Measurements from ENCODE around the gene GPC2. TPM values are rescaled to one million over a fixed set of nuclear protein-coding genes. Genes with fewer than 3 reads are reported as not detected.
"Not testable (repeated sequence)": the region's sequence is repeated elsewhere in the genome, so short reads cannot be mapped to it uniquely, and the experiment has no call there.

The GPC2 gene
- total RNA-seq, 1 experiment from 2014 or later, result 17.9 TPM

- RAD21 ChIA-PET (ENCODE audit: low non-redundant PET in 1 of 2, low total read pairs in 2 of 2, uncharacterized antibody in 2 of 2, unreplicated experiment in 2 of 2); CTCF ChIA-PET; H2AFZ ChIP-seq (ENCODE audit: low read depth, low read length, poor library complexity, severe bottlenecking): not testable (repeated sequence)
Measured at GRCh38 chr7:100223376-100223927, 46.3 kb upstream of the GPC2 start.

DNA sequence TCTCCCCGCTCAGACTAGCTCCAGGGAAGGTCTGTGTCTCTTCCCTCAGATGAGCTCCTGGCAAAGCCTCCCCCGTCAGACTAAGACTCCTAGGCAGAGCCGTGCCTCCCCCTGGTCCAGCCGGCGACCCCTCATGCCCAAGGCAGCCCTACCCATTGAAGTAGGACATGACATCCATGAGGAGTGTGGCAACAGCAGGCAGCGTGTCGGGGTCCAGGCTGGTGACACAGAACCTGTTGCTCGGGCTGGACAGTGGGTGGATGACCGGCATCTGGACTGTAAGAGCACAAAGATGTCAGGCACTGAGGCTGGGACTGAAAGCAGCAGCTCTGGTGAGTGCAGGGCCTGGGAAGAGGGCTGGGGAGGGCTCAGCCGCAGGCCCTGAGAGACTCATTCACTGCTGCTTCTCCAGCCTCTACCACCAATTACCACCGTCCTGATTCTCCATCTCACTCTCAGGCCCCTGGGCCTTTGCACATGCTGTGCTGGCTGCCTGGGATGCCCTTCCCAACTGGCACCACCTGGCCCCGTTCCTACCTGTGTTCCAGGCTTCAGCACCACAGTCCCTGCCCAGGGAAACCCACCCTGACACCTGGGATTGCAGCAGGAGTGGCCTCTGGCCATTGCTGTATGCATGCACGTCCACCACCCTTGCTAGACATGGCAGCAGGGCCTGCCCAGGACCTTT lies 45.4 kb upstream of the GPC2 start:
- no peaks in the 10 kb centered on the region for H3K36me3 ChIP-seq (ENCODE audit: control insufficient read depth in 1 of 2, insufficient read depth in 2 of 2, low read length in 2 of 2)
- no peaks in the 10 kb centered on the region for H3K9me3 ChIP-seq (ENCODE audit: control insufficient read depth in 1 of 2, insufficient read depth in 1 of 2, low read depth in 1 of 2, low read length in 2 of 2)
- no TSS peak for BruUV-seq (replicated peaks)
- no peak overlapping the region for H3K4me2 ChIP-seq (ENCODE audit: low read length)
- CTCF ChIA-PET, result no interaction called here
- no peaks in the 10 kb centered on the region for H3K4me1 ChIP-seq (ENCODE audit: control insufficient read depth in 1 of 2, insufficient read depth in 2 of 2, low read length in 2 of 2)
- no peaks in the 10 kb centered on the region for H4K20me1 ChIP-seq (ENCODE audit: insufficient read depth)
- intact Hi-C loops (cut with micrococcal nuclease), result no loop called here
- no peak overlapping the region for H2AFZ ChIP-seq (ENCODE audit: low read depth, low read length, poor library complexity, severe bottlenecking)
- no peak overlapping the region for H3K4me3 ChIP-seq (replicated peaks in 1 of 2; ENCODE audit: low read depth in 1 of 2, low read length in 2 of 2)
- no peaks in the 10 kb centered on the region for H3K79me2 ChIP-seq (ENCODE audit: insufficient read depth, low read length)
- no peak for TF ChIP-seq RAD21 (IDR thresholded peaks at IDR 0.05; ENCODE audit: low read depth)
- no peak for TF ChIP-seq ZFX (IDR thresholded peaks at IDR 0.05)
- TF ChIP-seq SRF (IDR thresholded peaks at IDR 0.05; ENCODE audit: low read depth), result no peak
- no peaks in the 10 kb centered on the region for H3K27me3 ChIP-seq (ENCODE audit: insufficient read depth, low read length)
- POLR2A ChIA-PET, result no interaction called here
- H3K9ac ChIP-seq (ENCODE audit: low read length), result no peak overlapping the region
- ATAC-seq (no peak), DNase-seq (ENCODE audit: low read depth, low spot score) (no peak)
- no peaks in the 10 kb centered on the region for H3K9me2 ChIP-seq (ENCODE audit: insufficient read depth)
- H3K27ac ChIP-seq (ENCODE audit: low read depth, low read length), result no peak overlapping the region
- RAD21 ChIA-PET (ENCODE audit: low non-redundant PET in 1 of 2, low total read pairs in 2 of 2, uncharacterized antibody in 2 of 2, unreplicated experiment in 2 of 2), result no interaction called here

More at GRCh38 chr7:100223376-100223927, 46.3 kb upstream of the GPC2 start:
- H3K36me3 ChIP-seq (ENCODE audit: control insufficient read depth in 1 of 2, insufficient read depth in 2 of 2, low read length in 2 of 2); H4K20me1 ChIP-seq (ENCODE audit: insufficient read depth); BruUV-seq (replicated peaks); H3K9me2 ChIP-seq (ENCODE audit: insufficient read depth); POLR2A ChIA-PET; H3K27me3 ChIP-seq (ENCODE audit: insufficient read depth, low read length); ATAC-seq; H3K9ac ChIP-seq (ENCODE audit: low read length); H3K9me3 ChIP-seq (ENCODE audit: control insufficient read depth in 1 of 2, insufficient read depth in 1 of 2, low read depth in 1 of 2, low read length in 2 of 2); H3K4me1 ChIP-seq (ENCODE audit: control insufficient read depth in 1 of 2, insufficient read depth in 2 of 2, low read length in 2 of 2); intact Hi-C loops (cut with micrococcal nuclease); H3K79me2 ChIP-seq (ENCODE audit: insufficient read depth, low read length); DNase-seq (ENCODE audit: low read depth, low spot score); H3K4me2 ChIP-seq (ENCODE audit: low read length); H3K4me3 ChIP-seq (replicated peaks in 1 of 2; ENCODE audit: low read depth in 1 of 2, low read length in 2 of 2); H3K27ac ChIP-seq (ENCODE audit: low read depth, low read length): not testable (repeated sequence)

All from HCT116 (cell line).